NCI-H446 (cell line): Measurements from ENCODE around the gene CRACDL.

Experiments
- DNase-seq, 2 experiments: peaks; one replicate each; lab custom pipeline; 2025; lab: John Stamatoyannopoulos, UW

The CRACDL gene

GRCh38 chr2:98824256-98825019, 111.6 kb downstream of the CRACDL start:
- no peak for DNase-seq

GRCh38 chr2:98823196-98824170, 112.5 kb downstream of the CRACDL start:
- DNase-seq = no peak

- no peak for DNase-seq
These were observed 113.5 kb downstream of the CRACDL start for GRCh38 chr2:98822301-98823164.

GRCh38 chr2:98821629-98822135, 114.3 kb downstream of the CRACDL start:
- no peak for DNase-seq

- no peak for DNase-seq
These were observed 116.7 kb downstream of the CRACDL start for GRCh38 chr2:98819231-98819766.

GRCh38 chr2:98818164-98818563, 117.9 kb downstream of the CRACDL start:
- DNase-seq = no peak

GRCh38 chr2:98816281-98816680, 119.7 kb downstream of the CRACDL start:
- DNase-seq = no peak

GRCh38 chr2:98815795-98816194, 120.2 kb downstream of the CRACDL start:
- no peak for DNase-seq

GRCh38 chr2:98811766-98812165, 124.3 kb downstream of the CRACDL start:
- no peak for DNase-seq

GRCh38 chr2:98810588-98810928, 125.5 kb downstream of the CRACDL start:
- DNase-seq = no peak

GRCh38 chr2:98809878-98810587, 126.0 kb downstream of the CRACDL start:
- DNase-seq = no peak

GRCh38 chr2:98809116-98809515, 126.9 kb downstream of the CRACDL start:
- no peak for DNase-seq

- no peak for DNase-seq
These were observed 127.5 kb downstream of the CRACDL start for GRCh38 chr2:98808546-98808945.

GRCh38 chr2:98807929-98808328, 128.1 kb downstream of the CRACDL start:
- DNase-seq = no peak

GRCh38 chr2:98807221-98807620, 128.8 kb downstream of the CRACDL start:
- DNase-seq = no peak

GRCh38 chr2:98806236-98806697, 129.8 kb downstream of the CRACDL start:
- peak; percentile 92 to 99 for DNase-seq

- DNase-seq = peak; percentile 67 to 83
These were observed 130.4 kb downstream of the CRACDL start for GRCh38 chr2:98805412-98806171.

- DNase-seq = no peak
These were observed 131.3 kb downstream of the CRACDL start for GRCh38 chr2:98804736-98805135.

- DNase-seq = no peak
These were observed 131.8 kb downstream of the CRACDL start for GRCh38 chr2:98804265-98804650.
